Activated CD4-positive, CD25-positive, alpha-beta regulatory T cell treated with anti-CD3 and anti-CD28 coated beads, Interleukin-2, amount 50 U/mL, for 24 hours (primary cell): ENCODE results near the gene P2RX7.

ENCODE experiments used
- ATAC-seq, 2 donors: fragments of 150-1000 bp; cut with Tn5 transposase; one replicate each; pipeline ENCODE4 v1.10.0; 2021; ENCODE audit warnings: mild to moderate bottlenecking in 1 of 2, moderate library complexity in 1 of 2

P2RX7 gene

GRCh38 chr12:121232977-121233627, 100.4 kb downstream of the P2RX7 start:
- no peak for ATAC-seq

GRCh38 chr12:121233628-121234020, 100.9 kb downstream of the P2RX7 start:
- no peak for ATAC-seq

GRCh38 chr12:121236776-121237175, 104.1 kb downstream of the P2RX7 start:
- ATAC-seq, result no peak

GRCh38 chr12:121237415-121237814, 104.7 kb downstream of the P2RX7 start:
- no peak for ATAC-seq
